CD4-positive, alpha-beta T cell treated with Interleukin-21 for 1 hour (primary cell): ENCODE results near the gene NPR3.

Experiments
- DNase-seq: peaks from one replicate; pipeline ENCODE4 v3.0.0-alpha.2; 2020

Gene NPR3

DNA sequence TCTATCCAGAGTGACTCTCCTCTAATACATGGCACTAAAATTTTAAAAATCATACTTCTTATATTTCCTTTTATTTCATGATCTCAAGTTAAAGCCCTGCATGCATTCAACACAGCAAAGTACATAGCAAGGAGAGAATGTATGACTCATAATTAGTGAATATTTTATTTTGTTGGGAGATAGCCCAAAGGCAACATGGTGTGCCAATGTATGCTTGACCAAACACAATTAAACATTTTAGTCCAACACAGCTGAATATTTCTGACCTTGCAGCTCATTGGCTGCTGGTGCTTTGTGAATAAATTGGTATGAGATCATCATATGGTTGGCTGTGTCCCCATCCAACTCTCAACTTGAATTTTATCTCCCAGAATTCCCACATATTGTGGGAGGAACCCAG lies 103.5 kb downstream of the NPR3 start:
- no peak for DNase-seq

- DNase-seq = no peak
Observed at GRCh38 chr5:32827981-32828380, 116.9 kb downstream of the NPR3 start.

- no peak for DNase-seq
Observed at GRCh38 chr5:32828492-32828891, 117.4 kb downstream of the NPR3 start.

DNA sequence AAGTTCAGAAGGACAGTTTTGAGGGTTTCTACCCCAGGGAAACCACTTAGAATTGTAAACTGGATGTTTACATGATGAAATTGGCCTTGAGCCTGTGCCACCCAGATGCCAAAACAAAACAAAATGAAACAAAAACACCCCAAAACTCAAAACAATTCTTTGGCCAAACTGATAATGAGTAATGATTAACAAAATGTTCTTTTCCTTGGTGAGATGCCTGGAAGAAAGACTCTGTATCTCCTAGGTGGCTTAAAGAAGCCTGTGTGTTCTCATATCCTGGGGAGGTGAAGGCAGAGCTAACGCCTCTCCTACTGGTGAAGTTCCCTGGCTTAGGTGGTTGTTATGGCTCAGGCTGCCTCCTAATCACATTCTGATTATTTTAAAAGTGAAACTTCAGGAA lies 120.5 kb downstream of the NPR3 start:
- DNase-seq = no peak

GRCh38 chr5:32833127-32833526 lies 122.0 kb downstream of the NPR3 start:
- no peak for DNase-seq

- DNase-seq = no peak
Observed at GRCh38 chr5:32833663-32834062, 122.5 kb downstream of the NPR3 start.

GRCh38 chr5:32834251-32834650 lies 123.1 kb downstream of the NPR3 start:
- DNase-seq = no peak

- no peak for DNase-seq
Observed at GRCh38 chr5:32836176-32836575, 125.1 kb downstream of the NPR3 start.

- no peak for DNase-seq
Observed at GRCh38 chr5:32837211-32837610, 126.1 kb downstream of the NPR3 start.

GRCh38 chr5:32839106-32839505 lies 128.0 kb downstream of the NPR3 start:
- DNase-seq = no peak

DNA sequence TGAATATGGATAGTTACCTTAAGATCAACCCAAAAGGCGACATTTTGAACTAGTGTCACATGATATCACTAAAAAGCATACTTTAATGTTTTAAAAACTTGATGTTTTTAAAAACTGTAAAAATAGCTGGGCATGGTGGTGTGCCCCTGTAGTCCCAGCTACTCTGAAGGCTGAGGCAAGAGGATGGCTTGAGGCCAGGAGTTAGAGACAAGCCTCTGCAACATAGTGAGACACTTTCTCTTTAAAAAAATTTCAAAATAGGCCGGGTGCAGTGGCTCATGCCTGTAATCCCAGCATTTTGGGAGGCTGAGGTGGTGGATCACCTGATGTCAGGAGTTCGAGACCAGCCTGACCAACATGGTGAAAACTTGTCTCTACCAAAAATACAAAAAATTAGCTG lies 129.5 kb downstream of the NPR3 start:
- no peak for DNase-seq
